Smooth muscle cell (in vitro differentiated cells): ENCODE measurements around the gene PKHD1. TPM values are rescaled to one million over a fixed set of nuclear protein-coding genes. Genes with fewer than 3 reads are reported as not detected.

Experiments used
- DNase-seq: peaks from one replicate; lab custom pipeline; 2025; ENCODE audit not compliant: unreplicated experiment; lab: John Stamatoyannopoulos, UW
- H2AFZ ChIP-seq: fragments of 200-600 bp; sonication (generic); 2 replicates; pipeline ENCODE4 v1.6.0; 2016; ENCODE audit warnings: antibody characterized with exemption, low read depth, mild to moderate bottlenecking
- H3F3A ChIP-seq: fragments of 200-600 bp; sonication (generic); 2 replicates; pipeline ENCODE4 v1.6.0; 2017; ENCODE audit warnings: antibody characterized with exemption, low read depth
- H3K27ac ChIP-seq: fragments of 200-600 bp; sonication (generic); 2 replicates; pipeline ENCODE4 v1.5.1; 2016; ENCODE audit warnings: low read depth, mild to moderate bottlenecking
- H3K27me3 ChIP-seq: fragments of 200-600 bp; sonication (generic); 2 replicates; pipeline ENCODE4 v1.6.1; 2016; ENCODE audit warnings: low read depth, mild to moderate bottlenecking
- H3K36me3 ChIP-seq: fragments of 200-600 bp; sonication (generic); 2 replicates; pipeline ENCODE4 v1.5.1; 2016; ENCODE audit warnings: low read depth
- H3K4me1 ChIP-seq: fragments of 200-600 bp; sonication (generic); 2 replicates; pipeline ENCODE4 v1.5.1; 2016; ENCODE audit warnings: low read depth
- H3K4me2 ChIP-seq: fragments of 200-600 bp; sonication (generic); 2 replicates; pipeline ENCODE4 v1.6.0; 2016; ENCODE audit warnings: mild to moderate bottlenecking
- H3K4me3 ChIP-seq: fragments of 200-600 bp; sonication (generic); 2 replicates; pipeline ENCODE4 v1.5.1; 2016; ENCODE audit warnings: mild to moderate bottlenecking
- H3K79me2 ChIP-seq: fragments of 200-600 bp; sonication (generic); 2 replicates; pipeline ENCODE4 v1.6.0; 2016; ENCODE audit warnings: low read depth, mild to moderate bottlenecking
- H3K9ac ChIP-seq: fragments of 200-600 bp; sonication (generic); 2 replicates; pipeline ENCODE4 v1.6.0; 2016; ENCODE audit warnings: low read depth
- H3K9me3 ChIP-seq: fragments of 200-600 bp; sonication (generic); replicated peaks from 2 replicates; pipeline ENCODE4 v1.5.1; 2016; ENCODE audit warnings: low read depth
- H4K20me1 ChIP-seq: fragments of 200-600 bp; sonication (generic); 2 replicates; pipeline ENCODE4 v1.6.0; 2016; ENCODE audit warnings: low read depth
- WGBS: methylation state at CpG from one replicate; pipeline ENCODE4 v1.1.7; 2016; ENCODE audit warnings: low lambda C conversion rate; 5-methylcytosine and 5-hydroxymethylcytosine counted together
- polyA plus RNA-seq: library from polyadenylated mRNA; unstranded; fragments of >200 nt; fragmentation: Nextera tagmentation; extraction: Ambion mirVana; gene quantifications from 2 replicates; pipeline ENCODE4 v1.2.1, GENCODE V29; 2016
- total RNA-seq: library from RNA; depleted of rRNA; stranded (reverse); fragments of >200 nt; gene quantifications from 2 replicates; pipeline ENCODE4 v1.2.3, GENCODE V29; 2014
- TF ChIP-seq, protein P1 (sequence below): fragments of 200-600 bp; sonication (generic); IDR thresholded peaks from 2 replicates; pipeline ENCODE4 v1.5.1; 2017; ENCODE audit warnings: borderline replicate concordance, mild to moderate bottlenecking, antibody characterized with exemption; ENCODE audit not compliant: insufficient read depth, poor library complexity, severe bottlenecking

PKHD1 gene
- total and polyA plus RNA-seq, 2 experiments from 2014 or later: not detected

DNA sequence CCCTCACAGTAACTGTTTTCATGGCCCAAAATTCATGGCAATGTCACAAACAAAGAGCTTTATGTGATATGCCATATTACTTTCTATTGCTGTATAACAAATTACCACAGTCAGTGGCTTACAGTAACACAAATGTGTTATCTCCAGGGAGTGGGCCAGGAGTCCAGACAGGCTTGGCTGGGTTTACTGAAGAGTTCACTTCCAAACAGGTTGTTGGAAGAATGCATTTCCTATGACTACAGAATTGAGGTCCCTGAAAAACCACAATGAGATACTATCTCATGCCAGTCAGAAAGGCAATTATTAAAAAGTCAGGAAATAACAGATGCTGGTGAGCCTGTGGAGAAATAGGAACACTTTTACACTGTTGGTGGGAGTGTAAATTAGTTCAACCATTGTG lies 431.9 kb downstream of the PKHD1 start:
- Histone ChIP-seq H3K4me2 (no peak overlapping the region), H3K27ac (peak overlapping the region; percentile 6), H3K4me1 (no peaks in the 10 kb centered on the region), H2AFZ (no peak overlapping the region), H3K36me3 (no peaks in the 10 kb centered on the region), H3K9me3 (no peaks in the 10 kb centered on the region), H3K4me3 (no peak overlapping the region), H3K27me3 (peaks cover 5% of the 10 kb centered on the region), H3K9ac (no peak overlapping the region), H3F3A (no peaks in the 10 kb centered on the region), H4K20me1 (no peaks in the 10 kb centered on the region), H3K79me2 (no peaks in the 10 kb centered on the region)
- DNase-seq: no peak
- TF ChIP-seq, protein P1, sequence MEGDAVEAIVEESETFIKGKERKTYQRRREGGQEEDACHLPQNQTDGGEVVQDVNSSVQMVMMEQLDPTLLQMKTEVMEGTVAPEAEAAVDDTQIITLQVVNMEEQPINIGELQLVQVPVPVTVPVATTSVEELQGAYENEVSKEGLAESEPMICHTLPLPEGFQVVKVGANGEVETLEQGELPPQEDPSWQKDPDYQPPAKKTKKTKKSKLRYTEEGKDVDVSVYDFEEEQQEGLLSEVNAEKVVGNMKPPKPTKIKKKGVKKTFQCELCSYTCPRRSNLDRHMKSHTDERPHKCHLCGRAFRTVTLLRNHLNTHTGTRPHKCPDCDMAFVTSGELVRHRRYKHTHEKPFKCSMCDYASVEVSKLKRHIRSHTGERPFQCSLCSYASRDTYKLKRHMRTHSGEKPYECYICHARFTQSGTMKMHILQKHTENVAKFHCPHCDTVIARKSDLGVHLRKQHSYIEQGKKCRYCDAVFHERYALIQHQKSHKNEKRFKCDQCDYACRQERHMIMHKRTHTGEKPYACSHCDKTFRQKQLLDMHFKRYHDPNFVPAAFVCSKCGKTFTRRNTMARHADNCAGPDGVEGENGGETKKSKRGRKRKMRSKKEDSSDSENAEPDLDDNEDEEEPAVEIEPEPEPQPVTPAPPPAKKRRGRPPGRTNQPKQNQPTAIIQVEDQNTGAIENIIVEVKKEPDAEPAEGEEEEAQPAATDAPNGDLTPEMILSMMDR: no peak

DNA sequence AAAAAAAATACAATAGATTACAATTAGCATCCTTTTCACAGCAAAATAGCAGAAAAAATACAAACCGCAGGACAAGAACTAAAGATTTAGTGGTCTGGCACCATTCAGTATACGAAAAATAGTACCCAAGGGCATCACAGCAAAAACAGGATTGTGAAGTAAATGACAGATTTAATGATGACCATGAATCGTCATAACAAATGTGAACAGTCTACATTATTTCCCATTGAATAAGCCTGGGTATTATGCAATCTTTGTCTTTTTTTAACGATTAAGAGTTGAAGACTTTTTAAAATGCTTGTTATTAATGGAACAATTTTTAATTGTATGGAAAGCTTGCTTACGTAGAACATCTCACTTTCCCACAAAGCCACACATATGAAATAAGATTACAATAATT lies 432.8 kb downstream of the PKHD1 start:
- no peak overlapping the region for H3K4me3 ChIP-seq
- no peak overlapping the region for H3K9ac ChIP-seq
- no peak overlapping the region for H3K4me2 ChIP-seq
- H3K79me2 ChIP-seq: no peaks in the 10 kb centered on the region
- peak overlapping the region; percentile 6 for H3K27ac ChIP-seq
- no peaks in the 10 kb centered on the region for H3F3A ChIP-seq
- H3K36me3 ChIP-seq: no peaks in the 10 kb centered on the region
- H2AFZ ChIP-seq: no peak overlapping the region
- peaks cover 5% of the 10 kb centered on the region for H3K27me3 ChIP-seq
- TF ChIP-seq, protein P1: no peak
- H3K4me1 ChIP-seq: no peaks in the 10 kb centered on the region
- no peaks in the 10 kb centered on the region for H4K20me1 ChIP-seq
- no peaks in the 10 kb centered on the region for H3K9me3 ChIP-seq
- WGBS: 67% methylated on average over 5 of the region's 5 CpGs
- no peak for DNase-seq

DNA sequence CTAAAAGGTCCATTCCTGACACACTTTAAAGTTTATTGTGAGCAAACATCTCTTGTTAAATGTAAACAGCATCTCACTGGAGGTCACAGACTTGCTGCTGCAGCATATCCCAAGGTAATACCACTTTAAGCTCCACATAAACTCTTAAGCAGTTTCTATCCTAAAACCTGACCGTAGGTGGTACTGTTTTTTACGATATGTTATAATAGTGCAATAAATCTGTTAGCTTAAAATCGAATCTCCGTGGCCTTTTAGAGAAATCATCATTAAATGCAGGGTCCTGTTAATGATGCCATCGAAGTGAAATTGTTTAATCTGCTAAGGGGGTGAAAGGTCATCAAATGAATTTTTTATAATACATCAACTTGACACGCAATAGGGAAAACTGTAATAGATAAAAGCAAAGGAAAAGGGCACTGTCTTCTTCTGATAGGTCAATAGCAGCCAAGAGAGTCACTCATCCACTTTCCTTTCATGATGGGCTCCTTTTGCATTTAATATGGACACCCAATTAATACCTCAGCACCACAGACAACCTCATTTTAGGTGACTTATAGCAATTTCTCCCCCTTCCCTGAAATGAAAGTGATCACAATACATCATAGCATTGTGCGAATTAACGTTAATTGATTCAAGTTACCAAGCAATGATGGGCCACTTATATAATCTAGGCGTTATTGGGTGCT lies 436.1 kb downstream of the PKHD1 start:
- Histone ChIP-seq H3K9ac (no peak overlapping the region), H3K27me3 (peaks cover 8% of the 10 kb centered on the region), H3K36me3 (no peaks in the 10 kb centered on the region), H3F3A (no peaks in the 10 kb centered on the region), H3K4me3 (no peak overlapping the region), H3K79me2 (no peaks in the 10 kb centered on the region), H4K20me1 (no peaks in the 10 kb centered on the region), H3K4me2 (no peak overlapping the region), H3K9me3 (no peaks in the 10 kb centered on the region), H2AFZ (no peak overlapping the region), H3K4me1 (no peaks in the 10 kb centered on the region), H3K27ac (no peak overlapping the region)
- no peak for DNase-seq
- 87% methylated on average over 9 of the region's 9 CpGs for WGBS
- TF ChIP-seq, protein P1: no peak

DNA sequence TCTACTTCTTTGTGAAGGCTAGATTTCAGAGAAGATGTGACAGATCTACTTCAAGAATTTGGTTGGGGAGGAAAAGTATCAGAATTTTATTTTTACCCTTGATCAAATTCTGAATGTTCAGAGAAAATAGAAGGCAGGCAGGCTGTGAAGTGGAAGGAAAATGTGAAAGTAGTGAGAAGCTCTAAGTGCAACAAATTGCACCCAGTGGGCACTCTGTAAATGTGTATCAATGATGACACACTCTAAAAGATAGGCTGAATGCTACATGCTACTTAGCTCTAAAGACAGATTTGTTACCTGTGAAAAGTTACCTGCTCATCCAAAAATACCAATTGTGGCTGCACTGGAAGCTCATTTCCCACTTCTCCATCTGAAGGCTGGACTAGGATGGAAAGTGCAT lies 438.6 kb downstream of the PKHD1 start:
- H3K79me2 ChIP-seq: no peaks in the 10 kb centered on the region
- no peak overlapping the region for H2AFZ ChIP-seq
- DNase-seq: no peak
- H3K27me3 ChIP-seq: peaks cover 8% of the 10 kb centered on the region
- no peak overlapping the region for H3K9ac ChIP-seq
- no peak overlapping the region for H3K4me3 ChIP-seq
- no peaks in the 10 kb centered on the region for H3K9me3 ChIP-seq
- no peak overlapping the region for H3K4me2 ChIP-seq
- TF ChIP-seq, protein P1: no peak
- H3K27ac ChIP-seq: no peak overlapping the region
- no peaks in the 10 kb centered on the region for H3K4me1 ChIP-seq
- no peaks in the 10 kb centered on the region for H3K36me3 ChIP-seq
- H3F3A ChIP-seq: no peaks in the 10 kb centered on the region
- no peaks in the 10 kb centered on the region for H4K20me1 ChIP-seq
